Ishikawa (cell line): ENCODE data around the gene AGPS.

Source experiments
- CEBPB ChIP-seq: IDR thresholded peaks from 2 replicates; pipeline ENCODE4 v1.6.1; 2012
- CREB1 ChIP-seq: IDR thresholded peaks from 2 replicates; pipeline ENCODE4 v1.6.1; 2012; ENCODE audit warnings: low read depth
- EGR1 ChIP-seq: IDR thresholded peaks from 2 replicates; pipeline ENCODE4 v1.6.1; 2012
- EP300 ChIP-seq: IDR thresholded peaks from 2 replicates; pipeline ENCODE4 v1.6.1; 2012; ENCODE audit warnings: borderline replicate concordance
- FOXM1 ChIP-seq: IDR thresholded peaks from 2 replicates; pipeline ENCODE4 v1.6.1; 2012; ENCODE audit warnings: low read depth, borderline replicate concordance
- NFIC ChIP-seq: IDR thresholded peaks from 2 replicates; pipeline ENCODE4 v1.6.1; 2012
- RAD21 ChIP-seq: IDR thresholded peaks from 2 replicates; pipeline ENCODE4 v1.6.1; 2012; ENCODE audit warnings: low read depth
- TAF1 ChIP-seq: IDR thresholded peaks from 2 replicates; pipeline ENCODE4 v1.6.1; 2012; ENCODE audit warnings: low read depth, mild to moderate bottlenecking
- TCF12 ChIP-seq: IDR thresholded peaks from 2 replicates; pipeline ENCODE4 v1.6.1; 2012; ENCODE audit warnings: low read depth
- TEAD4 ChIP-seq: IDR thresholded peaks from 2 replicates; pipeline ENCODE4 v1.6.1; 2012
- YY1 ChIP-seq: IDR thresholded peaks from 2 replicates; pipeline ENCODE4 v1.6.1; 2012; ENCODE audit warnings: low read depth
- ZBTB7A ChIP-seq: IDR thresholded peaks from 2 replicates; pipeline ENCODE4 v1.6.1; 2012; ENCODE audit warnings: low read depth
- TF ChIP-seq, protein P1 (sequence below): IDR thresholded peaks from 2 replicates; pipeline ENCODE4 v1.6.1; 2012
- TF ChIP-seq, protein P2 (sequence below): IDR thresholded peaks from 2 replicates; pipeline ENCODE4 v1.6.1; 2012
- TF ChIP-seq, protein P3 (sequence below): IDR thresholded peaks from 2 replicates; pipeline ENCODE4 v1.6.1; 2012; ENCODE audit warnings: low read depth, mild to moderate bottlenecking

The AGPS gene

DNA sequence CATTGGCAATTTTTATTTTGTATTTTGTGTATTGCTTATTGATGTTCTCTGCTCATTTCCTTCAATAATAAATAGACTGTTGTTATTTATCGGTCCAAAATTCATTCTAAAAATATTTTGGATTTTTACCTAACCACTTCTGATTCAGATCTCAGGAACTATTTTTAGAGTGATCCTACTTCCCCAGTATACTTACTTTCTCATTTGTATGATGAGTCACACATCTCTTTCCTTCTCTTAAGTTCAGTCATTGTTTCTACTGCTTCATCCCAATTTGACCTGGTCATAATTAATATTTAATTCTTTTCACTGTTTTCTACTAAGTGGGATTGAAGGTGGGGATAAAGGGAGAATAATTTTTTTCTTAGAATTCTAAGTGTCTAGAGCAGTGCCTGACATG is 75.1 kb downstream of the AGPS start:
- TF ChIP-seq, protein P1, sequence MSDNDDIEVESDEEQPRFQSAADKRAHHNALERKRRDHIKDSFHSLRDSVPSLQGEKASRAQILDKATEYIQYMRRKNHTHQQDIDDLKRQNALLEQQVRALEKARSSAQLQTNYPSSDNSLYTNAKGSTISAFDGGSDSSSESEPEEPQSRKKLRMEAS: no peak
- TF ChIP-seq TEAD4 (no peak), TAF1 (no peak), FOXM1 (no peak), CREB1 (no peak), CEBPB (no peak), RAD21 (no peak), ZBTB7A (no peak)
- TF ChIP-seq, protein P2, sequence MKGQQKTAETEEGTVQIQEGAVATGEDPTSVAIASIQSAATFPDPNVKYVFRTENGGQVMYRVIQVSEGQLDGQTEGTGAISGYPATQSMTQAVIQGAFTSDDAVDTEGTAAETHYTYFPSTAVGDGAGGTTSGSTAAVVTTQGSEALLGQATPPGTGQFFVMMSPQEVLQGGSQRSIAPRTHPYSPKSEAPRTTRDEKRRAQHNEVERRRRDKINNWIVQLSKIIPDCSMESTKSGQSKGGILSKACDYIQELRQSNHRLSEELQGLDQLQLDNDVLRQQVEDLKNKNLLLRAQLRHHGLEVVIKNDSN: no peak
- TF ChIP-seq, protein P3, sequence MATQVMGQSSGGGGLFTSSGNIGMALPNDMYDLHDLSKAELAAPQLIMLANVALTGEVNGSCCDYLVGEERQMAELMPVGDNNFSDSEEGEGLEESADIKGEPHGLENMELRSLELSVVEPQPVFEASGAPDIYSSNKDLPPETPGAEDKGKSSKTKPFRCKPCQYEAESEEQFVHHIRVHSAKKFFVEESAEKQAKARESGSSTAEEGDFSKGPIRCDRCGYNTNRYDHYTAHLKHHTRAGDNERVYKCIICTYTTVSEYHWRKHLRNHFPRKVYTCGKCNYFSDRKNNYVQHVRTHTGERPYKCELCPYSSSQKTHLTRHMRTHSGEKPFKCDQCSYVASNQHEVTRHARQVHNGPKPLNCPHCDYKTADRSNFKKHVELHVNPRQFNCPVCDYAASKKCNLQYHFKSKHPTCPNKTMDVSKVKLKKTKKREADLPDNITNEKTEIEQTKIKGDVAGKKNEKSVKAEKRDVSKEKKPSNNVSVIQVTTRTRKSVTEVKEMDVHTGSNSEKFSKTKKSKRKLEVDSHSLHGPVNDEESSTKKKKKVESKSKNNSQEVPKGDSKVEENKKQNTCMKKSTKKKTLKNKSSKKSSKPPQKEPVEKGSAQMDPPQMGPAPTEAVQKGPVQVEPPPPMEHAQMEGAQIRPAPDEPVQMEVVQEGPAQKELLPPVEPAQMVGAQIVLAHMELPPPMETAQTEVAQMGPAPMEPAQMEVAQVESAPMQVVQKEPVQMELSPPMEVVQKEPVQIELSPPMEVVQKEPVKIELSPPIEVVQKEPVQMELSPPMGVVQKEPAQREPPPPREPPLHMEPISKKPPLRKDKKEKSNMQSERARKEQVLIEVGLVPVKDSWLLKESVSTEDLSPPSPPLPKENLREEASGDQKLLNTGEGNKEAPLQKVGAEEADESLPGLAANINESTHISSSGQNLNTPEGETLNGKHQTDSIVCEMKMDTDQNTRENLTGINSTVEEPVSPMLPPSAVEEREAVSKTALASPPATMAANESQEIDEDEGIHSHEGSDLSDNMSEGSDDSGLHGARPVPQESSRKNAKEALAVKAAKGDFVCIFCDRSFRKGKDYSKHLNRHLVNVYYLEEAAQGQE: no peak

DNA sequence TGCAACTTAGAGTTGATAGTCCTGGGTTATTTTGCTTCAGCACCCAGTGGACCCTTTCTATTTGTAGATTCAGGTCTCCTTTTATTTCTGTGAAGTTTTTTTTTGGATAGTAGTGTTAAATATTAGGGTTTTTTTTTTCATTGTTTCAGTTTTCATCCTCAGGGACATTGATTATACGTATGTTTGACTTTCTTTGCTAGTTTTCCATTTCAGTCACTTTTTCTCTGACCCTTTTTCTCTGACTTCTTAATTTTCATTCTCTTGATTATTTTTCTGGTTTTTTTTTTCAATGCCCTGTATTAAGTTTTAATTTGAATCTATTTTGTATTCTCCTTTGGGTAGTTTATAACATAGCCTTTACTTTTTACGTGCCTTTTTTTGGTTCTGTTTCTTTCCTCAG is 79.4 kb downstream of the AGPS start:
- no peak for TF ChIP-seq CREB1
- no peak for TF ChIP-seq RAD21
- TF ChIP-seq TCF12: no peak
- TF ChIP-seq TEAD4: no peak
- no peak for TF ChIP-seq CEBPB
- TF ChIP-seq, protein P2: no peak
- no peak for TF ChIP-seq NFIC
- TF ChIP-seq TAF1: no peak
- TF ChIP-seq, protein P3: no peak
- no peak for TF ChIP-seq ZBTB7A
- no peak for TF ChIP-seq YY1
- TF ChIP-seq EP300: no peak
- TF ChIP-seq, protein P1: no peak
- TF ChIP-seq EGR1: no peak
- TF ChIP-seq FOXM1: no peak

DNA sequence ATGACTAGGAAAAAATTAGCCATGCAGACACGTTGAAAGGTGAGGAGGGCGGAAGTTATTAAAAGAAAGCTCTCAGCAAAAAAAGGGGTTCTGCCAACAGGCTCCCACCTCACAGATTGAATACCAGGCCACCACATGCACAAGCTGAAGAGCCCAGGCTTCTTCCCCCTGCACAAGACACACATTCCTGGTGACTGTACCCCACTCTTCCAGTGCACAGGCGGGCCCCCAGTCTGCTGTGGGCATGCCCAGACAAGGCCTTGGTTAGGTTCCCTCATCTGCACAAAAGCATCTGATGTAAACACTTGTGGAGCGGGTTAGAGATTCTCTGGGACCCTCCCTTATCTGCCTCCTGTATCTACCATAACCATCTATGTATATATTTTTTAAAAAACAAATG is 81.7 kb downstream of the AGPS start:
- TF ChIP-seq, protein P2: no peak
- TF ChIP-seq CREB1 (no peak), CEBPB (no peak), TEAD4 (no peak), TCF12 (no peak), RAD21 (no peak), YY1 (no peak), EGR1 (no peak), TAF1 (no peak), ZBTB7A (no peak), FOXM1 (no peak), NFIC (no peak), EP300 (no peak)
- TF ChIP-seq, protein P1: no peak
- TF ChIP-seq, protein P3: no peak

DNA sequence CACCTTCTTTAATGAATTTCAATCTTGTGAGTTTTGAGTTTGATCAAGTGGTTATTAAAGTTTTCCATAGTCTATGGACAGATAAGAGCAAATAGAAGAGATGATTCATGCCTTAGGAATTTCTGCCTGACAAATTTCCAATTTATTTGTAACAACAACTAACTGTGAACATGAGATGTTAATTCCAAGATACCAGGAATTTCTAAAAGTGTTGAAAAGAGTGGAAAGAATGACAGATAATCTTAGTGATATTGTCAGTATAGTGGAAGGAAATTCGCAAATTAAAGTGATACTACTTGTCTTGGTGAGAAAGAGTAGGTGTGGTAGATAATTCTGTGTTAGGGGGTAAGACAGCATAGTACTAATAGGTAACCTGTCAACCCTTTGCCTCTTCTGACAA is 82.4 kb downstream of the AGPS start:
- no peak for TF ChIP-seq ZBTB7A
- TF ChIP-seq EP300: no peak
- TF ChIP-seq, protein P1: no peak
